Loucy (cell line): ENCODE data around the gene HIBCH.

ENCODE experiments used
- H2AFZ ChIP-seq: fragments of 200-600 bp; sonication (generic); 2 replicates; pipeline ENCODE4 v1.6.0; 2016; ENCODE audit warnings: antibody characterized with exemption, mild to moderate bottlenecking, low read length, moderate library complexity
- H3F3A ChIP-seq: fragments of 200-600 bp; 2 replicates; pipeline ENCODE4 v1.6.0; 2016; ENCODE audit warnings: antibody characterized with exemption, low read depth, mild to moderate bottlenecking
- H3K27me3 ChIP-seq: fragments of 200-600 bp; sonication (generic); 2 replicates; pipeline ENCODE4 v1.6.1; 2014; ENCODE audit warnings: low read length, mild to moderate bottlenecking; ENCODE audit not compliant: insufficient read depth, poor library complexity, severe bottlenecking
- H3K36me3 ChIP-seq: fragments of 200-600 bp; sonication (generic); 2 replicates; pipeline ENCODE4 v1.6.1; 2016; ENCODE audit warnings: low read length; ENCODE audit not compliant: insufficient read depth
- H3K4me1 ChIP-seq: fragments of 200-600 bp; sonication (generic); 2 replicates; pipeline ENCODE4 v1.5.1; 2014; ENCODE audit warnings: low read length, mild to moderate bottlenecking; ENCODE audit not compliant: insufficient read depth, poor library complexity, severe bottlenecking
- H3K4me2 ChIP-seq: fragments of 200-600 bp; sonication (generic); 2 replicates; pipeline ENCODE4 v1.6.0; 2014; ENCODE audit warnings: antibody characterized with exemption, low read length, low read depth, mild to moderate bottlenecking; ENCODE audit not compliant: poor library complexity, severe bottlenecking
- H3K4me3 ChIP-seq: fragments of 200-600 bp; sonication (generic); 2 replicates; pipeline ENCODE4 v1.5.1; 2014; ENCODE audit warnings: low read length, mild to moderate bottlenecking, mixed read lengths; ENCODE audit not compliant: poor library complexity, severe bottlenecking
- H3K79me2 ChIP-seq: fragments of 200-600 bp; sonication (generic); 2 replicates; pipeline ENCODE4 v1.6.1; 2014; ENCODE audit warnings: low read length; ENCODE audit not compliant: insufficient read depth
- H3K9ac ChIP-seq: fragments of 200-600 bp; sonication (generic); 2 replicates; pipeline ENCODE4 v1.6.0; 2014; ENCODE audit warnings: mild to moderate bottlenecking, low read depth, low read length, moderate library complexity; ENCODE audit not compliant: poor library complexity, severe bottlenecking
- H3K9me2 ChIP-seq: fragments of 200-600 bp; sonication (generic); replicated peaks from 2 replicates; pipeline ENCODE4 v1.6.1; 2016; ENCODE audit warnings: low read depth, low read length, mixed read lengths
- H3K9me3 ChIP-seq: fragments of 200-600 bp; sonication (generic); 2 replicates; pipeline ENCODE4 v1.6.1; 2014; ENCODE audit warnings: mild to moderate bottlenecking, antibody characterized with exemption, low read length, low read depth; ENCODE audit not compliant: insufficient read depth
- H4K20me1 ChIP-seq: fragments of 200-600 bp; sonication (generic); 2 replicates; pipeline ENCODE4 v1.6.0; 2014; ENCODE audit warnings: antibody characterized with exemption, low read length, mild to moderate bottlenecking; ENCODE audit not compliant: insufficient read depth, poor library complexity, severe bottlenecking
- EZH2phosphoT487 ChIP-seq: fragments of 200-600 bp; IDR thresholded peaks from 2 replicates; pipeline ENCODE4 v1.6.1; 2018; ENCODE audit warnings: antibody characterized with exemption, mild to moderate bottlenecking, moderate library complexity, borderline replicate concordance
- TF ChIP-seq, protein P1 (sequence below): fragments of 200-600 bp; sonication (generic); conservative IDR thresholded peaks from 2 replicates; pipeline ENCODE4 v1.5.1; 2014; ENCODE audit warnings: mild to moderate bottlenecking, antibody characterized with exemption, low read length

The HIBCH gene

GRCh38 chr2:190344276-190344827 is 24.7 kb upstream of the HIBCH start:
- no peaks in the 10 kb centered on the region for H3K27me3 ChIP-seq
- H3K9ac ChIP-seq = peak overlapping the region; percentile 68
- H3K4me1 ChIP-seq = peaks cover 16% of the 10 kb centered on the region
- peak overlapping the region; percentile 74 for H2AFZ ChIP-seq
- H4K20me1 ChIP-seq = no peaks in the 10 kb centered on the region
- TF ChIP-seq EZH2phosphoT487 = no peak
- TF ChIP-seq, protein P1, sequence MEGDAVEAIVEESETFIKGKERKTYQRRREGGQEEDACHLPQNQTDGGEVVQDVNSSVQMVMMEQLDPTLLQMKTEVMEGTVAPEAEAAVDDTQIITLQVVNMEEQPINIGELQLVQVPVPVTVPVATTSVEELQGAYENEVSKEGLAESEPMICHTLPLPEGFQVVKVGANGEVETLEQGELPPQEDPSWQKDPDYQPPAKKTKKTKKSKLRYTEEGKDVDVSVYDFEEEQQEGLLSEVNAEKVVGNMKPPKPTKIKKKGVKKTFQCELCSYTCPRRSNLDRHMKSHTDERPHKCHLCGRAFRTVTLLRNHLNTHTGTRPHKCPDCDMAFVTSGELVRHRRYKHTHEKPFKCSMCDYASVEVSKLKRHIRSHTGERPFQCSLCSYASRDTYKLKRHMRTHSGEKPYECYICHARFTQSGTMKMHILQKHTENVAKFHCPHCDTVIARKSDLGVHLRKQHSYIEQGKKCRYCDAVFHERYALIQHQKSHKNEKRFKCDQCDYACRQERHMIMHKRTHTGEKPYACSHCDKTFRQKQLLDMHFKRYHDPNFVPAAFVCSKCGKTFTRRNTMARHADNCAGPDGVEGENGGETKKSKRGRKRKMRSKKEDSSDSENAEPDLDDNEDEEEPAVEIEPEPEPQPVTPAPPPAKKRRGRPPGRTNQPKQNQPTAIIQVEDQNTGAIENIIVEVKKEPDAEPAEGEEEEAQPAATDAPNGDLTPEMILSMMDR = peak; percentile 59
- H3K4me2 ChIP-seq = peak overlapping the region; percentile 85
- H3K4me3 ChIP-seq = peak overlapping the region; percentile 83
- no peaks in the 10 kb centered on the region for H3K36me3 ChIP-seq
- H3F3A ChIP-seq = peaks cover 10% of the 10 kb centered on the region; the same call in 1 of the 2 replicates
- no peaks in the 10 kb centered on the region for H3K9me3 ChIP-seq
- H3K79me2 ChIP-seq = no peaks in the 10 kb centered on the region; the same call in 1 of the 2 replicates
- no peaks in the 10 kb centered on the region for H3K9me2 ChIP-seq

- H2AFZ ChIP-seq = peak within 1 kb of the TSS; percentile 74
- H3K9me2 ChIP-seq = no peaks in the 10 kb centered on the region
- no peaks in the 10 kb centered on the region; the same call in 1 of the 2 replicates for H3K79me2 ChIP-seq
- no peaks in the 10 kb centered on the region for H4K20me1 ChIP-seq
- no peaks in the 10 kb centered on the region for H3K27me3 ChIP-seq
- H3K4me1 ChIP-seq = peaks cover 16% of the 10 kb centered on the region
- peaks cover 12% of the 10 kb centered on the region; the same call in 1 of the 2 replicates for H3F3A ChIP-seq
- no peaks in the 10 kb centered on the region for H3K9me3 ChIP-seq
- TF ChIP-seq, protein P1 = no peak
- no peak for TF ChIP-seq EZH2phosphoT487
- H3K4me3 ChIP-seq = peak within 1 kb of the TSS; percentile 83
- no peaks in the 10 kb centered on the region for H3K36me3 ChIP-seq
- H3K9ac ChIP-seq = peak within 1 kb of the TSS; percentile 68
- peak within 1 kb of the TSS; percentile 85 for H3K4me2 ChIP-seq
These were observed 24.1 kb upstream of the HIBCH start, which contains the start of gene INPP1 for GRCh38 chr2:190343536-190344275. Gene INPP1 (plus strand): TSS chr2:190343589. CDS start chr2:190360103, 16,514 bp downstream.

DNA sequence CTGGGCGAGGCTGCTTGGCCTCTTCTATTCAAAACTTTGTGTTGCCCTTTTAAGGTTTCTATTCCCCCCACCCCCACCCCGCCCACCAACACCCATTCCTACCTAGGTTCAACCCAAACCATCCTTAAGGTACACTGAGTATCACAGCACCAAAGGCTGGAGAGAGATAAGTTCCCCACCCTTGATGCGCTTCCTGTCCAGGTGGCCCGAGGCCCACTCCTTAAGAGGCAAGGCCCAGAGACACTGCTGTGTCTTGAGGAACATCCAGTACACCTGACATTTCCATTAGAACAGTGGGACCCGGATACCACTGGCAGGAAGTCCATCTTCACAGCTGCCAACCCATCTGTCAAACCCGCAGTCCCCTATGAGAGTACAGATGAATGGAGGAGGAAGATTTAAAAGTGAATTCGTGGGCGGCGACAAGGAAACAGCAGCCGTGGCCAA is 23.5 kb upstream of the HIBCH start:
- Histone ChIP-seq H3K4me1 (peaks cover 16% of the 10 kb centered on the region), H3K4me3 (peak overlapping the region; percentile 83), H4K20me1 (no peaks in the 10 kb centered on the region), H3K9me2 (no peaks in the 10 kb centered on the region), H3K9me3 (no peaks in the 10 kb centered on the region), H3K9ac (peak overlapping the region; percentile 68), H3K27me3 (no peaks in the 10 kb centered on the region), H3K4me2 (peak overlapping the region; percentile 85), H3F3A (peaks cover 12% of the 10 kb centered on the region; the same call in 1 of the 2 replicates), H3K36me3 (no peaks in the 10 kb centered on the region), H2AFZ (peak overlapping the region; percentile 74), H3K79me2 (no peaks in the 10 kb centered on the region; the same call in 1 of the 2 replicates)
- TF ChIP-seq, protein P1 = no peak
- TF ChIP-seq EZH2phosphoT487 = no peak
